ENCODE measurements around the gene GMDS.

GMDS gene

DNA sequence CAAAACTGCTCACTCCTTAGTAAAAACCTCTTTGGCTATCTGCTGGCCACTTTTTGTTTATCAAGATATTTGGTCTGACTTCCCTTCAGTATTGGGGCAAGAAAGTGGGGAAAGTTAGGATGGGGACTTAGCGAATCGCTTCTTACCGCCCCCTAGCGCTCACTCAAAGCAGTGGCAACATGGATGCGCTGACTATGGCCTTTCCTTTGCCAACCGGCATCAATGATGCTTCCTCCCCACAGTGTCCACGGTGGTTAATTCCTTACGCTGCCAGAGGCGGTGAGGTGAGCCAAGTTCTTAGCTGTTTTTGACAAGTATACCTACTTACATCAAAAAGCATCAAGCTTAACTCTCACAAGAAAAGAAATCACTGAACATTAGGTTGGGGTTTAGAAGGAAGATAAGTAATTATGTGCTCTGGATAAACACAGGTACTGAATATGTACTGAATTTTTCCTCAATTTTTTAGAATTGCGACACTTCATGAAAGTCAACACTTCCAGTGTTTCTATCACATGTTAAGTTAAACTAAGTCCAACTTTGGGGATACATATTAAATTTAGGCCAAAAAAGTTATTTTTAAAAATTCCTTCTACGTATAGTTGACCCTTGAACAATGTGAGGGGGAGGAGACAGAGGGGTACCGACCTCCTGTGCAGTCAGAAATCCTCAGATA, 86.7 kb downstream of the GMDS start:
- peaks cover under 1% of the 10 kb centered on the region for H3K9me3 ChIP-seq (ENCODE audit: control insufficient read depth, low read length)
- WGBS, 2 experiments (ENCODE audit: insufficient coverage in 2 of 2): 25 to 31% methylated on average over 7 of the region's 12 CpGs
- no peaks in the 10 kb centered on the region for H3K36me3 ChIP-seq (ENCODE audit: control insufficient read depth, insufficient read depth, low read length)
- no peak overlapping the region for H3K4me3 ChIP-seq (ENCODE audit: extremely low read depth, insufficient read depth, low read length, poor library complexity, severe bottlenecking)
- no peak overlapping the region for H3K27ac ChIP-seq (ENCODE audit: low read depth, low read length, severe bottlenecking)
- peaks cover 15% of the 10 kb centered on the region for H3K4me1 ChIP-seq (ENCODE audit: control insufficient read depth, insufficient read depth, low read length, poor library complexity, severe bottlenecking)

DNA sequence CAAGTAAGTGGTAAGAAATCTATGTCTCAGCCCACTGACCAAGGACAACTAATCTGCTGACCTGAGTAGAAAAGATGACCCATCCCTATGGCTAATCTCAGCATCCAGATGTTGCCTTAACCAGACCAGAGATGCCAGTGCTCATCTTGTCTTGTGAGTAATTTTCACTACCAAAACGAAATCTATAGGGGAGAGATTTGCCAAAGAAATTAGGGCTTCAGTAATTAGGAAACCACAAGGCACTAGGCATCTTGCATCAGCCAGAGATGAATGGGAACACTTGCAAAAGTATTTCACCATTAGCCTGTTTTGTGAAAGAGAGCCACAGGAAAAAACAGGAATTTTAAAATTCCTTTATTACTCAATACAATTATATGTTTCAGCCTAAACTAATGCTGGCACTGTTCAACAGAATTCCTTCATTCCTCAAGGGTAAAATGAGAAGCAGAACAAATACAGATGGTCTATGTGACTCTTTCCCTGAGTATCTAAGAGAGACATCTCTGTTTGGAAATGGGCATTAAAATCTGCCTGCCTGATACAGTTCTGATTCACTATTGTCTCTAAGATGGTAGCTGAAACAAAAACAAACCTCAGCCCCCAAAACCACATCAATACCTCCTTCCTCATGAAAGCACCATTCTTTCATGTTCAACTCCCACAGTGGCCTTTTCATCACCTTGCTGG, 87.8 kb downstream of the GMDS start:
- Histone ChIP-seq H3K36me3 (ENCODE audit: control insufficient read depth, insufficient read depth, low read length) (no peaks in the 10 kb centered on the region), H3K4me3 (ENCODE audit: extremely low read depth, insufficient read depth, low read length, poor library complexity, severe bottlenecking) (no peak overlapping the region), H3K4me1 (ENCODE audit: control insufficient read depth, insufficient read depth, low read length, poor library complexity, severe bottlenecking) (peaks cover 15% of the 10 kb centered on the region), H3K9me3 (ENCODE audit: control insufficient read depth, low read length) (no peaks in the 10 kb centered on the region), H3K27ac (ENCODE audit: low read depth, low read length, severe bottlenecking) (no peak overlapping the region)
- WGBS, 2 experiments (ENCODE audit: insufficient coverage in 2 of 2): 67% methylated on average over 1 of the region's 1 CpG

DNA sequence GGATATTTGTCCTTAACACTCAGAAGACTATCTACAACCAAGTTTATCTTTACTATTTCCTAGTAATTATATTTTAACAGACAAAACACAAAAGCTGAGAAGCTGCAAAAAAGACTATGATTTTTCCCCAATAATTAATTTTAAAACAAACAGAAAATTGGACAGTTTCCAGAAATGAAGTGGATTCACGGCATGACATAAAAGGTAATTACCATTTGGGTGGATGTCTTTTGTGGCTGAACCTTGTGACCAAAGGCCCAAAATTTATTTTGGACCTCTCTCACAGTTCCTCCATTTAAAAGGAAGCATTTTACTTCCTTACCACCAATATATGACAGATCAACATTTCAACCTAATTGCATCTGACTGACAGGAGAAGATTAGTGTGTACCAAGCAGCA, 90.2 kb downstream of the GMDS start:
- no peak overlapping the region for H3K27ac ChIP-seq (ENCODE audit: low read depth, low read length, severe bottlenecking)
- H3K4me3 ChIP-seq (ENCODE audit: extremely low read depth, insufficient read depth, low read length, poor library complexity, severe bottlenecking): no peak overlapping the region
- WGBS, 2 experiments (ENCODE audit: insufficient coverage in 2 of 2): no CpG with 5 or more reads among the region's 1 CpG
- no peaks in the 10 kb centered on the region for H3K9me3 ChIP-seq (ENCODE audit: control insufficient read depth, low read length)
- no peaks in the 10 kb centered on the region for H3K36me3 ChIP-seq (ENCODE audit: control insufficient read depth, insufficient read depth, low read length)
- H3K4me1 ChIP-seq (ENCODE audit: control insufficient read depth, insufficient read depth, low read length, poor library complexity, severe bottlenecking): peaks cover 4% of the 10 kb centered on the region

DNA sequence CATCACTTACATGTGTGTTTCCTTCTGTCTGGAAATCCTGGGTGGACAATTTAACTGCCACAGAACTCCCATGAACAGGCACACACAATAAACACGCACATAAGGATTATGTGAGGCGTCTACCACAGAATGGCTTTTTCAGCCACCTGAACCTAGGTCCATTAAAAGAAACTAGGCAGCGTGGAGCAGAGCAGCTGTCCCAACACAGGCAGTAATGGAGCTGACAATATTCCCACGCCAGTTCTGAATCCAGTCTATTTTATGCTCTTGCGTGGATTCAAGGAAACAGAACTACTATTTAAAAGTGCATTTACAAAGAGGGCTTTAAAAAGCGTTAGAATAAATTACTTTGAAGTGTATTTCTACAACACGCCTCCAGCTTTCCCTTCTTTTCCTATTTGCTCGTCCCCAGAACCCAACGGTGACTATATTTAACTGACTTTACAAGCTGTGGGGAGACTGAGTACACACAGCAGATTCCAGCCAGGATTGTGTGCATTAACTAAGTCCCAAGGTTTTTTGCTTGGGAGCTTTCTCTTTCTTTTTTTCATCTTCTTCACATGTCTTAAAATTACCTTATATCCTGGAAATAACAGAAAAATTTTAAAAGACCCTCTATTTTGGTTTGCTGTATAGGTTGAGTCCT, 95.9 kb downstream of the GMDS start:
- H3K27ac ChIP-seq (ENCODE audit: low read depth, low read length, severe bottlenecking): no peak overlapping the region
- WGBS, 2 experiments (ENCODE audit: insufficient coverage in 2 of 2): 75 to 96% methylated on average over 4 of the region's 9 CpGs

DNA sequence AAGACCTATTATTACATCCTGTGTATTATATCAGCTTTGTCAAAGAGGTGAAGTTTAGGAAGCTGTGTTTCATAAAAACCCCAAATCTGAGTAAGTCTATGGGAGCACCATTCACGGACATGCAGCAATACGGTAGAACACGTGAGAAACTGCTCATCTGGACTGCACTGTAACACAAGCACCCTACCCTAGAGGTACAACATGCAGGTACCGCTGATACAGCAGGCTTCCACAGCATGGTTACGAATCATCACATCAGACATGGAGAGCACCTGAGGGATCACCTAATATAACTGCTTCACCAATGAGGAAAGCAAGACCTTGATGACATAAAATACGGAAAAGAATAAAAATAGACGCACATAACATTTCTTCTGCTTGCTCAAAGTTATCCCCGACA, 96.7 kb downstream of the GMDS start:
- no peaks in the 10 kb centered on the region for H3K4me1 ChIP-seq (ENCODE audit: control insufficient read depth, insufficient read depth, low read length, poor library complexity, severe bottlenecking)
- no peak overlapping the region for H3K27ac ChIP-seq (ENCODE audit: low read depth, low read length, severe bottlenecking)
- H3K36me3 ChIP-seq (ENCODE audit: control insufficient read depth, insufficient read depth, low read length): no peaks in the 10 kb centered on the region
- H3K9me3 ChIP-seq (ENCODE audit: control insufficient read depth, low read length): no peaks in the 10 kb centered on the region
- WGBS, 2 experiments (ENCODE audit: insufficient coverage in 2 of 2): 98 to 100% methylated on average over 6 to 7 of the region's 8 CpGs
- H3K4me3 ChIP-seq (ENCODE audit: extremely low read depth, insufficient read depth, low read length, poor library complexity, severe bottlenecking): no peak overlapping the region

More for the DNA sequence above, 95.9 kb downstream of the GMDS start:
- Histone ChIP-seq H3K4me1 (ENCODE audit: control insufficient read depth, insufficient read depth, low read length, poor library complexity, severe bottlenecking) (no peaks in the 10 kb centered on the region), H3K36me3 (ENCODE audit: control insufficient read depth, insufficient read depth, low read length) (no peaks in the 10 kb centered on the region), H3K9me3 (ENCODE audit: control insufficient read depth, low read length) (no peaks in the 10 kb centered on the region), H3K4me3 (ENCODE audit: extremely low read depth, insufficient read depth, low read length, poor library complexity, severe bottlenecking) (no peak overlapping the region)

GRCh38 chr6:2147766-2148448, 97.5 kb downstream of the GMDS start:
- Histone ChIP-seq H3K4me3 (ENCODE audit: extremely low read depth, insufficient read depth, low read length, poor library complexity, severe bottlenecking) (no peak overlapping the region), H3K4me1 (ENCODE audit: control insufficient read depth, insufficient read depth, low read length, poor library complexity, severe bottlenecking) (no peaks in the 10 kb centered on the region), H3K9me3 (ENCODE audit: control insufficient read depth, low read length) (no peaks in the 10 kb centered on the region), H3K27ac (ENCODE audit: low read depth, low read length, severe bottlenecking) (no peak overlapping the region), H3K36me3 (ENCODE audit: control insufficient read depth, insufficient read depth, low read length) (no peaks in the 10 kb centered on the region)
- WGBS, 2 experiments (ENCODE audit: insufficient coverage in 2 of 2): no CpG with 5 or more reads among the region's 6 CpGs

DNA sequence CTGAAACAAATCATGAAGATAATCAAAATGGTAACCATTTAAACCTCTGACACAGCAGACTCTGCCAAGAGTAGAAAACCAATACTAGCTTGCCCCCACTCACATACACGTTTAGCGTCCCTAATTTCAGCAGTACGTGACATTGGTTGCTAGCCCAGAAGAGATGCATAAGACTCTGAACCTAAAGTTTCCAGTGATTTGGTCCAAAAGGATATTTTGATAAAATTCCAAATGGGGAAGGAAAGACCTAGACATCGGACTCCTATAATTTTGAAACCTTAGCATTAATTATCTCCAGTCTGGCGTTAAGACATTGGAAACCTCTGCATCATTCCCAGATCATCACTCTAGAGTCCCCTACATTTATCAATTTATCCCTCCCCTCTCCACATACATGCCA, 98.1 kb downstream of the GMDS start:
- 93 to 100% methylated on average over 2 to 5 of the region's 5 CpGs for WGBS, 2 experiments (ENCODE audit: insufficient coverage in 2 of 2)
- H3K36me3 ChIP-seq (ENCODE audit: control insufficient read depth, insufficient read depth, low read length): no peaks in the 10 kb centered on the region
- no peak overlapping the region for H3K27ac ChIP-seq (ENCODE audit: low read depth, low read length, severe bottlenecking)
- no peak overlapping the region for H3K4me3 ChIP-seq (ENCODE audit: extremely low read depth, insufficient read depth, low read length, poor library complexity, severe bottlenecking)
- no peaks in the 10 kb centered on the region for H3K4me1 ChIP-seq (ENCODE audit: control insufficient read depth, insufficient read depth, low read length, poor library complexity, severe bottlenecking)
- no peaks in the 10 kb centered on the region for H3K9me3 ChIP-seq (ENCODE audit: control insufficient read depth, low read length)

DNA sequence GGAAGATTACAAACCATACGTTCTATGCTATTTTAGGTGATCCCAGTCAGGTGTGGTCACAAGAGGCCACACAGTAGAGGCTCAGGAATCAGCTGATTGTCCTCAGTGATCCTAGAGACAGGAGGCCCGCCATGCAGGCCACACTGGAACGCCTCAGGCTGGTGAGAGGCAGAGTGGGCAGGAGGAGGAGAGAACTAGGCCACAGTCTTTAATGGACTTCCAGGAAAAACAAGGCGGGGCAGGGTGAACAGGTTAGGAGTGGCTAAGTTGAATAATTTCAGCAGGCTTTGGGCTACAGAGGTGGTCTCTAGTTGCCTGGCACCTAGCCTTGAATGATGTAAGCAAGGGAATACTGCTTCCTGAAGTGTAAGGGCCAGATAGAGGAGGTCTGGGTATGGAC, 101.2 kb downstream of the GMDS start:
- H3K9me3 ChIP-seq (ENCODE audit: control insufficient read depth, low read length): no peaks in the 10 kb centered on the region
- no peaks in the 10 kb centered on the region for H3K4me1 ChIP-seq (ENCODE audit: control insufficient read depth, insufficient read depth, low read length, poor library complexity, severe bottlenecking)
- no peak overlapping the region for H3K4me3 ChIP-seq (ENCODE audit: extremely low read depth, insufficient read depth, low read length, poor library complexity, severe bottlenecking)
- H3K36me3 ChIP-seq (ENCODE audit: control insufficient read depth, insufficient read depth, low read length): no peaks in the 10 kb centered on the region
- no peak overlapping the region for H3K27ac ChIP-seq (ENCODE audit: low read depth, low read length, severe bottlenecking)
- WGBS, 2 experiments (ENCODE audit: insufficient coverage in 2 of 2): 86 to 100% methylated on average over 4 of the region's 4 CpGs

- no peaks in the 10 kb centered on the region for H3K4me1 ChIP-seq (ENCODE audit: control insufficient read depth, insufficient read depth, low read length, poor library complexity, severe bottlenecking)
- no peaks in the 10 kb centered on the region for H3K36me3 ChIP-seq (ENCODE audit: control insufficient read depth, insufficient read depth, low read length)
- WGBS, 2 experiments (ENCODE audit: insufficient coverage in 2 of 2): 91 to 92% methylated on average over 7 to 9 of the region's 16 CpGs
- H3K9me3 ChIP-seq (ENCODE audit: control insufficient read depth, low read length): no peaks in the 10 kb centered on the region
- no peak overlapping the region for H3K4me3 ChIP-seq (ENCODE audit: extremely low read depth, insufficient read depth, low read length, poor library complexity, severe bottlenecking)
- H3K27ac ChIP-seq (ENCODE audit: low read depth, low read length, severe bottlenecking): no peak overlapping the region
These were observed 103.6 kb downstream of the GMDS start for GRCh38 chr6:2141644-2142290.

GRCh38 chr6:2140438-2141128, 104.8 kb downstream of the GMDS start:
- H3K4me1 ChIP-seq (ENCODE audit: control insufficient read depth, insufficient read depth, low read length, poor library complexity, severe bottlenecking): no peaks in the 10 kb centered on the region
- H3K9me3 ChIP-seq (ENCODE audit: control insufficient read depth, low read length): no peaks in the 10 kb centered on the region
- 67 to 81% methylated on average over 3 to 4 of the region's 6 CpGs for WGBS, 2 experiments (ENCODE audit: insufficient coverage in 2 of 2)
- no peaks in the 10 kb centered on the region for H3K36me3 ChIP-seq (ENCODE audit: control insufficient read depth, insufficient read depth, low read length)
- no peak overlapping the region for H3K27ac ChIP-seq (ENCODE audit: low read depth, low read length, severe bottlenecking)
- H3K4me3 ChIP-seq (ENCODE audit: extremely low read depth, insufficient read depth, low read length, poor library complexity, severe bottlenecking): no peak overlapping the region
